Ureter (tissue), 1 donor: Measurements from ENCODE around the gene NPIPB6. TPM values are rescaled to one million over a fixed set of nuclear protein-coding genes. Genes with fewer than 3 reads are reported as not detected.

Experiments
- DNase-seq: peaks from one replicate; pipeline ENCODE4 v3.0.0-alpha.2; 2020; ENCODE audit warnings: low spot score
- total RNA-seq: library from RNA; stranded (reverse); gene quantifications from one replicate; pipeline ENCODE4 v1.2.4, GENCODE V29; 2023
- donor health status: DM: yes; HTN: yes; CAD: no.

Gene NPIPB6
- total RNA-seq, 1 donor from 2014 or later, result 7.2 TPM

- no peak for DNase-seq
Measured at GRCh38 chr16:28300327-28300726, 63.0 kb downstream of the NPIPB6 start.

- no peak for DNase-seq
Measured at GRCh38 chr16:28298511-28298878, 64.8 kb downstream of the NPIPB6 start.

GRCh38 chr16:28297784-28298510 is 65.4 kb downstream of the NPIPB6 start:
- DNase-seq, result no peak

GRCh38 chr16:28297308-28297707 is 66.0 kb downstream of the NPIPB6 start:
- DNase-seq, result no peak

- no peak for DNase-seq
Measured at GRCh38 chr16:28295276-28295675, 68.0 kb downstream of the NPIPB6 start.

- DNase-seq, result no peak
Measured at GRCh38 chr16:28294201-28294600, 69.1 kb downstream of the NPIPB6 start.

GRCh38 chr16:28293601-28293960 is 69.7 kb downstream of the NPIPB6 start:
- DNase-seq, result no peak

GRCh38 chr16:28292731-28293600 is 70.3 kb downstream of the NPIPB6 start:
- no peak for DNase-seq

Other genes with a start within 250 kb of the NPIPB6 start
- 145 TPM for gene XPO6, start 151.5 kb downstream of the NPIPB6 start, total RNA-seq
- gene SBK1, start 71.0 kb downstream of the NPIPB6 start, total RNA-seq, result 0.49 TPM
- gene EIF3CL, start 40.3 kb upstream of the NPIPB6 start, total RNA-seq, result 88.3 TPM
- gene NPIPB7, start 108.8 kb upstream of the NPIPB6 start, total RNA-seq, result not detected
- gene CLN3, start 128.6 kb upstream of the NPIPB6 start, total RNA-seq, result 47.0 TPM
- 11.0 TPM for gene APOBR, start 131.1 kb upstream of the NPIPB6 start, total RNA-seq
- gene IL27, start 143.3 kb upstream of the NPIPB6 start, total RNA-seq, result not detected
- 127 TPM for gene NUPR1, start 175.5 kb upstream of the NPIPB6 start, total RNA-seq
- 38.3 TPM for gene SGF29, start 190.4 kb upstream of the NPIPB6 start, total RNA-seq
- 2.9 TPM for gene SULT1A2, start 233.5 kb upstream of the NPIPB6 start, total RNA-seq
- gene SULT1A1, start 246.5 kb upstream of the NPIPB6 start, total RNA-seq, result 20.6 TPM